Esophagus muscularis mucosa (tissue), 4 donors: Measurements from ENCODE around the gene DSN1.

ENCODE experiments used
- CTCF ChIP-seq, 3 experiments: fragments of 200-600 bp in 2 of 3; fragments of 450-650 bp in 1 of 3; sonication (generic) in 2 of 3; IDR thresholded peaks; one replicate each; pipeline ENCODE4 v1.5.1; 2017 to 2019; ENCODE audit warnings: antibody characterized with exemption in 3 of 3, mild to moderate bottlenecking in 2 of 3, moderate library complexity in 1 of 3
- EP300 ChIP-seq: sonication (generic); formaldehyde crosslinking; IDR thresholded peaks from one replicate; pipeline ENCODE4 v1.6.1; 2017; ENCODE audit warnings: antibody characterized with exemption
- POLR2A ChIP-seq: fragments of 450-650 bp; IDR thresholded peaks from one replicate; pipeline ENCODE4 v1.6.1; 2017; ENCODE audit warnings: antibody characterized with exemption, moderate library complexity, mild to moderate bottlenecking, low read depth
- POLR2AphosphoS5 ChIP-seq, 2 donors: sonication (generic); formaldehyde crosslinking; IDR thresholded peaks; one replicate each; pipeline ENCODE4 v1.6.1; 2017; ENCODE audit warnings: antibody characterized with exemption in 2 of 2

- TF ChIP-seq POLR2A (no peak), CTCF (IDR thresholded peaks at IDR 0.05) (no peak), EP300 (no peak), POLR2AphosphoS5 (IDR thresholded peaks at IDR 0.05) (no peak)
These were observed 20.5 kb upstream of the DSN1 start for GRCh38 chr20:36794116-36794474.
